Inferior parietal cortex (tissue), 1 donor: ENCODE measurements around the gene S100A7A.
"Not testable (repeated sequence)": the region's sequence is repeated elsewhere in the genome, so short reads cannot be mapped to it uniquely, and the experiment has no call there.

Experiments
- DNase-seq: peaks from one replicate; pipeline ENCODE4 v3.0.0-alpha.2; 2016; ENCODE audit errors: extremely low spot score

Gene S100A7A

DNA sequence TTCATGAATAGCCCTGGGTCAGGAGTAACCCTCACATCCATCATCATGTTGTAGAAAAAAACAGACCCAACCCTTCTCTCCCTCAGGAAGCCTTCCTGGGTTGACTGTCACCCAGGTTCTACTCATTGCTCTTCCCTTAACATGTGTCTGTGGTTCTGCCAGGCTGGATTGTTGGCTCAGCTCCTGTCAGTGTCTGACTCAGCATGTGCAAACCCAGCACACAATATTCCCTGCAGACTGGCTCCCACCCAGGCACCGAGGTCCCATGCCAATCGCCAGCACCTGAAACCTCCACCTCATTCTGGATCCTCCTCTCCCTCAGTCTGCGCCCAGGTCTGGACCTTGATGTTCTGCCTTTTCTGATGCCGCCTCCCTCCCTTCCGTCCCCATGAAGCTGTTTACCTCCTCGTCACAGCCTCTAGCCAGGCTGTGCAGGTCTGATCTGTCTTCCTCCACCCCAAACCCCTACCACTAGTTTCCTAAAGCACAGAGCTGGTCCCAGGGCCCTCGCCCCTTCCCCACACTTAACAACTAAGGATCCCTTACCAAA is 21.1 kb upstream of the S100A7A start:
- no peak for DNase-seq

- no peak for DNase-seq
Observed at GRCh38 chr1:153395776-153396175, 20.5 kb upstream of the S100A7A start.

DNA sequence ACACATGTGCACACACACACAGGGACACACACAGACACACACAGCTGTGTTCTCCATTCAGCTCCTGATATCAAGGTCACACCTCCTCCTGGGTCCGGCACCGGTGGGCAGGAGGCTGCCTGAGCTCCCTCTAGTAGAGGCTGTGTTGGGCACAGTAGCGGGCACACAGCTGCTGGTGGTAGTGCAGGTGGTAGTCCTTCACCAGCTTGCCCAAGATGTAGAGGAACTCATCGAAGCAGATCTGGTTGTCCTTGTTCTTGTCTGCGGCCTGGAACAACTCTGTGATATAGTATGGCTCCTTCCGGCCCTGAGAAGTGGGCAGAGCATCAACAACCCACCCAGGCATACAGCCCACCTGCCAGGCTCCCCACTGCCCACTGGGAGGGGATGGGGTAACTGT is 19.9 kb upstream of the S100A7A start:
- DNase-seq = no peak

- DNase-seq = no peak
Observed at GRCh38 chr1:153397051-153397923, 19.0 kb upstream of the S100A7A start.

GRCh38 chr1:153397924-153398651 is 18.2 kb upstream of the S100A7A start:
- no peak for DNase-seq

GRCh38 chr1:153399401-153400055 is 16.8 kb upstream of the S100A7A start:
- no peak for DNase-seq

DNA sequence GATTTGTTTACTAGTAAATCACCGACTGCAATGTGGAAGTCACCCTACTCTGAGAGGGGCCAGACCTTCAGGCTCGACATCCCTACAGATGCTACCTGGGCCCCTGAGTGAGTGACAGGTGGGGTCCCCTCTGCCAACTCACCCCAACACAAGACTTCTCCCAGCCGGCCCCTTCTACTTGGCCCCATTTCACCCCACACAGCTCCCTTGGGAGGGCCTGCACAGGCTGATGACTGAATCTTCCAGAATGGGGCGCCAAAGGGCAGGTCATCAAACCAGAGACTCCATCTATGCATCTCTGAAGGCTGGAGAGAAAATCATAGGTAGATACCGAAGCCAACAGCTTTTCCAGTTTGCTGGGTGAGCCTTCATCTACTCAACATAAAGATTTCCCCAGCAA is 16.1 kb upstream of the S100A7A start:
- DNase-seq = no peak

- DNase-seq = no peak
Observed at GRCh38 chr1:153401461-153401860, 14.9 kb upstream of the S100A7A start.

GRCh38 chr1:153402226-153402625 is 14.1 kb upstream of the S100A7A start:
- DNase-seq = no peak

DNA sequence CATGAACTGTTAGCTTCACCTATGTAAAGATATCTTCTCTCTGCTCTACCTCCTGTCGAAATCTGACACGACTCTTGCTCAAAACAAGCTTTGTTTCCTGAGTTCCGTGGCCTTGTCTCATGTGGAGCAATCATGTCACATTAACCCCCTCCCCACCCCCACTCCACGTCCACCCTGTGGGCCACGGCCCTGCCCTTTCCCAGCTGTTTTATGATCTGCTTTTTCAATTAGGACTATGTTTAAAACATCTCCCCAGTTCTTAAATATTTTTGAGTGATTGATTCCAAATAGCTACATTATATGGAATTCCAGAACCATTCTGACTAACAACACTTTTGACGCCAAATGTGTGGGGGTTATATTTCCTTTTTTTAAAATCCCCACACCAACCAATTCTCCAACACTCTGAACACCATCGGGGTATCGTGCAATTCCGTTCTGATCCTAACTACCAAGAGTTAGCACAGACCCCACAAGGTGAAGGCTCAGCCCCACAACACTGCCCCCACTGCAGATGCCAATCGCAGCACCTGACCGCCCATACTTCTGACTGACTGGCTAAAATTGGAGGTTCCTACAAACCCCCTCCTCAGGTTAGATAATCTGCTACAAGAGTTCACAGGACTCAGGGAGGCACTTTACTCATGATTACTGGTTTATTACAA is 12.8 kb upstream of the S100A7A start:
- DNase-seq = no peak

DNA sequence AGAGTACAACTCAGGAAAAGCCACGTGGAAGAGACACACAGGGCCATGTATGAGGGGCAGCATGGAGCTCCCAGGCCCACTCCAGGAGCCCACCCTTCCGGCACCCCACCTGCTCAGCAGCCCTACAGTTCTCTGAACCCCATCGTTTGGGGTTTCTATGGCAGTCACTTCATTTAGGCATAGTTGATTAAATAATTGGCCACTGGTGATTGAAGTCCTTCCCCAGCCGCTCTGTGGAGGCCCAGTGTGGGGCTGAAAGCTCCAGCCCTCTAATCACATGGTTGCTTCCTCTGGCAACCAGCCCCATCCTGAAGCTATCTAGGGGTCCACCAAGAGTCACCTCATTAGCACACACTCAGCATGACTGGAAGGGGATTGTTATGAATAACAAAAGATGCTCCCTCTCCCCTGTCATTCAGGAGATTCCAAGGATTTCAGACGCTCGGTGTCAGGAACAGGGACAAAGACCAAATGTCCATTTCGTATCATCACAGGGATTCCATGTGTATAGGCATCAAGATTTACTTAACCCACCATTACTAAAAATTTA is 12.2 kb upstream of the S100A7A start:
- DNase-seq = no peak

- no peak for DNase-seq
Observed at GRCh38 chr1:153404768-153405167, 11.6 kb upstream of the S100A7A start.

DNA sequence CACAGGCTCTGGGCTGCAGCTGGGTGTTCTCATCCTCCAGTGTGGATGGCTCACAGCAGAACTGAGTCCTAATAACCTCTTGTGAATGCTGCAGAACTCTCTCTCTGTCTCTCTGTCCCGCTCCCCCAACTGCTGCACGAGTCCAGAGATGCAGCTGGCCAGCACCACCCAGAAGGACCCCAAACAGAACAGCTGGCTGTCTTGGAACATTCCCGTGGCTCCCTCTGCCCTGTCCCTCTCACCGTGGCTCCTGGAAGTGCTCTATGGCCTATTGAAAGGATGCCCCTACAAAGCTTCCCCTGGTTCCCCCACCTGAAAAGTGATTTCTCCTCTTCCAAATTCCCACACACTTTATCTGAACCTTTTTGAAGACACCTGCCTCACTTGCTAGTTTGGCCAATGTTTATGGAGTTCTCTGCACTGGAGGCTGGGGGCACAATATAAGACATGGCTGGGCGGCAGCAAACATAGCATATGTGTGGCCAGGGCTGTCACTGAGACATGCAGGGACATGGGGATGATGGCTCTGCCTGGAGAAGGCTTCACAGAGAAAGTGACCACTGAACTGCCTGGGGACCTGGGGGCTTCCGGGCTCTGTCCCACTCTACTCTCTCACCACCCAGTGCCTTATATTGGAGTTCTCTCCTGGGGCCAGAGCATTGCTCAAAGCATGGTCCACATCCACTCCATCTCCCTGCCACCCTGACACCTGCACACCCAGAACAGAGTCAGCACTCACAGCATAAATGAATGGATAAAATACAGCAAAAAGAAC is 10.3 kb upstream of the S100A7A start:
- DNase-seq = not testable (repeated sequence)

DNA sequence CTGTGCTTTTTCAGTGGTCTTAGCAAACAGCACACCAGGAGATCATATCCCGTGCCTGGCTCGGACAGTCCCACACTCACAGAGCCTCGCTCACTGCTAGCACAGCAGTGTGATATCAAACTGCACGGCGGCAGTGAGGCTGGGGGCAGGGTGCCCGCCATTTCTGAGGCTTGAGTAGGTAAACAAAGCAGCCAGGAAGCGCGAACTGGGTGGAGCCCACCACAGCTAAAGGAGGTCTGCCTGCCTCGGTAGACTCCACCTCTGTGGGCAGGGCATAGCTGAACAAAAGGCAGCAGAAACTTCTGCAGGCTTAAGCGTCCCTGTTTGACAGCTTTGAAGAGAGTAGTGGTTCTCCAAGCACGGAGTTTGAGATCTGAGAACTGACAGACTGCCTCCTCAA is 9.0 kb upstream of the S100A7A start:
- not testable (repeated sequence) for DNase-seq

DNA sequence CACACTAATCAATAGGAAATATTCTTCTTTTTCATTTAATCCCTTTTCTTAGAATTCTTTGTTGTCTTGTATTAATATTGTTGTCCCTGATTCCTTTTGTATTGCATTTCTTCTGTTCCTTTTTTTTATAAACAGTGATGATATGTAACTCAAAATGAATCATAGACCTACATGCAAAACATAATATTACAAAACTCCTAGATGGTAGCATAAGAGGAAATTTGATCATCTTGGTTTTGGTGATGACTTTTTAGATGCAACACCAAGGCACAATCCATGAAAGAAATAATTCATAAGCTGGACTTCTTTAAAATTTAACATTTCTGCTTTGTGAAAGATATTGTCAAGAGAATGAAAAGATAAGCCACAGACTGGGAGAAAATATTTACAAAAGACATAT is 2.4 kb upstream of the S100A7A start:
- DNase-seq = not testable (repeated sequence)

GRCh38 chr1:153417136-153417888 is 992 bp downstream of the S100A7A start:
- no peak for DNase-seq

DNA sequence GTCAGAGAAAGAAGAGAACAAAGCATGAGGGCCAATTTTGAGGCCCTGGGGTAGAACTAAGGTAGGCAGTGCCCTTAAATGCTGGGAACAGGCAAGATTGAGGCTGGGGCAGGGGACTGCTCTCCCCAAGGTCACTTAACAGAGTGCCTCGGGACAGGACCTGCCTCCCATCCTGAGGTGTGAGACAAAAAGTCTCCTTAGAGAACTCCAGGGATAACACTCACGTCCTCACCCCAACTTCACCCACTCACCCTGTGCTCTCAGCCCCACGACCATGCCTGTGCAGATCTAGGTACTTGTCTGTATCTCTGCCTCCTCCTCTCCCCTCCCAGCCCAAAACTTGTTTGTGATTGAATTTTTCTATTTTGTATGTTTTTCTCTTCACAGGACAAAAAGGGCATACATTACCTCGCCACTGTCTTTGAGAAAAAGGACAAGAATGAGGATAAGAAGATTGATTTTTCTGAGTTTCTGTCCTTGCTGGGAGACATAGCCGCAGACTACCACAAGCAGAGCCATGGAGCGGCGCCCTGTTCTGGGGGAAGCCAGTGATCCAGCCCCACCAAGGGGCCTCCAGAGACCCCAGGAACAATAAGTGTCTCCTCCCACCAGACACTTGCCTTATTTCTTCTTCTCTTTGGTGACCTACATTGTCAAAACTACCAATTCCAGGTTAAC is 2.6 kb downstream of the S100A7A start:
- DNase-seq = not testable (repeated sequence)

DNA sequence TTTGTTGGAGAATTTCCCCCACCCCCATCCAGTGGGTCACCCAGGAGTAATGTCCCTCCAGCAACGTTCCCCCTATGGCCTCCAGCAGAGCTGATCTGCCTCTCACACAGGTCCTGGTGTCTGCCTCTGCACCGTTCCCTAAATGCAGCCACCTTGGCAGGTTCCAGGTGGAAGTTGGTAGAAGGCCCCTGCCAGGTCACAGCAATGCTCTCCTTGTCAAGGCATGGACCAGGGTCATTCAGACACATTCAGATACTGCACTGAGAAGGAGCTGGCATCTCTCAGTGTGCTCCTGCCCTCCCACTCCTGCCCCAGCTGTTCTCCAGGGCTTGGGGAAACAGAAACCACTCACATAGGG is 3.1 kb downstream of the S100A7A start:
- not testable (repeated sequence) for DNase-seq

DNA sequence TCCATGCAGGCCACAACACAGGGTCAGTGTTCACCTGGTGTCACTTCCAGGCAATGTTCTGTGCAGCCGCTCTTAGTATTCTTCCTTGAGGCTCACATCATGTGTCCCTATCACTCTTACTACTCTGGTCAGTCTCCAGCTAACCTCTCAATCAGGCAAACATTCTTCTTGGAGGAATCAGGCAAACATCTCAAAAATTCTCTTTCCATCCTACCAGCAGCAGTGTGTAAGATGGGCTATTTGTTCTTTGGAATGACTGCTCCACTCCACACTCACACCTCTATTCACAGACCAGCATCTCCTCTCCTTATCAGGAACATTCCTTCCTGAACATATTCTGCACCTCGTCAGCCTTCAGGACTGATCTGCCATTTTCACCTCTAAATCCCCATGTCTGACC is 4.0 kb downstream of the S100A7A start:
- no peak for DNase-seq
